Activated naive CD8-positive, alpha-beta T cell treated with anti-CD3 and anti-CD28 coated beads for 36 hours (primary cell): ENCODE measurements around the gene TLK1. TPM values are rescaled to one million over a fixed set of nuclear protein-coding genes. Genes with fewer than 3 reads are reported as not detected.
A peak's percentile ranks its signal among the peaks of the same experiment; 100 is the strongest.
"Not testable (repeated sequence)": the region's sequence is repeated elsewhere in the genome, so short reads cannot be mapped to it uniquely, and the experiment has no call there.

Source experiments
- DNase-seq: peaks from one replicate; pipeline ENCODE4 v3.0.0; 2021
- H3K27ac Mint-ChIP-seq: one replicate; pipeline ENCODE4 v1.8.0; 2022; ENCODE audit warnings: mild to moderate bottlenecking, moderate library complexity, mixed read lengths
- H3K27me3 Mint-ChIP-seq: one replicate; pipeline ENCODE4 v1.8.0; 2022; ENCODE audit warnings: mild to moderate bottlenecking, mixed read lengths
- H3K36me3 Mint-ChIP-seq: one replicate; pipeline ENCODE4 v1.8.0; 2021; ENCODE audit warnings: mild to moderate bottlenecking, mixed read lengths
- H3K4me1 Mint-ChIP-seq: one replicate; pipeline ENCODE4 v1.8.0; 2021; ENCODE audit warnings: mixed read lengths
- H3K4me3 Mint-ChIP-seq: one replicate; pipeline ENCODE4 v1.8.0; 2022; ENCODE audit warnings: mild to moderate bottlenecking, moderate library complexity, mixed read lengths
- H3K9me3 Mint-ChIP-seq: one replicate; pipeline ENCODE4 v1.8.0; 2022; ENCODE audit warnings: mixed read lengths
- total RNA-seq, 2 experiments: library from RNA; stranded (reverse); gene quantifications; one replicate each; pipeline ENCODE4 v1.2.3, GENCODE V29; 2021

The TLK1 gene
- total RNA-seq, 2 experiments from 2014 or later, result 61.9 to 66.0 TPM

DNA sequence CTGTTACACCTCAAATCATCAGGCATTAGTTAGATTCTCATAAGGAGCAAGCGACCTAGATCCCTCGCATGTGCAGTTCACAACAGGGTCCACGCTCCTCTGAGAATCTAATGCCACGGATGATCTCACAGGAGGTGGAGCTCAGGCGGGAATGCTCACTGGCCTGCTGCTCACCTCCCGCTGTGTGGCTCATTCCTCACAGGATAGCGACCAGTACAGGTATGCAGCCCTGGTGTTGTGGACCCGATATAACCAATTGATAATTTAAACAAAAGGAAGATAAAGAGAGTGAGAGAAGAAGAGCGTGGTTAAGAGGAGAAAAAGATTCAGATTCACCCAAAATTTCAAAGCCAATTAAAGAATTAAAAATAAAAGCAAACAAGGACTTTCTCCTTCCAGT, 20.8 kb downstream of the TLK1 start:
- no peak overlapping the region for H3K27ac Mint-ChIP-seq
- no peak for DNase-seq
- no peaks in the 10 kb centered on the region for H3K27me3 Mint-ChIP-seq
- H3K36me3 Mint-ChIP-seq, result peaks cover 10% of the 10 kb centered on the region
- H3K9me3 Mint-ChIP-seq, result no peaks in the 10 kb centered on the region
- H3K4me3 Mint-ChIP-seq, result no peak overlapping the region
- H3K4me1 Mint-ChIP-seq, result peaks cover 53% of the 10 kb centered on the region

DNA sequence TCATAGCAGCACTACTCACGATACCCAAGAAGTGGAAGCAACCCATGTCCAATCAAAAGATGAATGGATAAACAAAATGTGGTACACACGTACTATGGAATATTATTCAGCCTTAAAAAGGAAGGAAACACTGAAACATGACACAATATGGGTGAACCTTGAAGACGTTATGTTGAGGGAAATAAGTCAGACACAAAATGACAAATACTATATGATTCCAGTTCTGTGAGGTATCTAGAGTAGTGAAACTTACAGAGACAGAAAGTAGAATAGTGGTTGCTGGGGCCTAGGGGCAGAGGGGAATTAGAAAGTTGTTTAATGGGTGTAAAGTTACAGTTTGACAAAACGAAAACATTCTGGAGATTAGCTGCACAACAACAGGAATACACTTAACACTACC, 24.7 kb downstream of the TLK1 start:
- no peaks in the 10 kb centered on the region for H3K27me3 Mint-ChIP-seq
- H3K27ac Mint-ChIP-seq, result peak overlapping the region; percentile 27
- no peaks in the 10 kb centered on the region for H3K9me3 Mint-ChIP-seq
- no peak for DNase-seq
- H3K36me3 Mint-ChIP-seq, result peaks cover 20% of the 10 kb centered on the region
- H3K4me3 Mint-ChIP-seq, result no peak overlapping the region
- H3K4me1 Mint-ChIP-seq, result peaks cover 44% of the 10 kb centered on the region

DNA sequence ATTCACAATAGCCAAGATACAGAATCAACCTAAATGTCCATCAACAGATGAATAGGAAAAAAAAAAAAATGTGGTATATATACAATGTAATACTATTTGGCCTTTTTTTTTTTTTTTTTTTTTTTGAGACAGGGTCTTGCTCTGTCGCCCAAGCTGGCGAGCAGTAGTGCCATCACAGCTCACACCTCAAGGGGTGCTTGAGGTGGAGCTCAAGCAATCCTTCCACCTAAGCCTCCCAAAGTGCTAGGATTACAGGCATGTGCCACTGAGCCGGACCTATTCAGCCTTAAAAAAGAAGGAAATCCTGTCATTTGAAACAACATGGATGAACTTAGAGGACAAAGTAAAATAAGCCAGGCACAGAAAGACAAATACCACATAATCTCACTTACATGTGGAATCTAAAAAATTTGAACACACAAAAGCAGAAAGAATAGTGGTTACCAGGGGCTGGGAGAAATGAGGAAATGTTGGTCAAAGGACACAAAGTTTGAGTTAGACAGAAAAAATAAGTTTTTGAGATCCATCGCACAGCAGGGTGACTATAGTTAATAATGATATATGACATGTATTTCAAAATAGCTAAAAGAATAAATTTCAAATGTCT, 26.0 kb downstream of the TLK1 start:
- Mint-ChIP-seq H3K36me3 (peaks cover 18% of the 10 kb centered on the region), H3K4me1 (peaks cover 39% of the 10 kb centered on the region), H3K4me3 (no peak overlapping the region), H3K9me3 (no peaks in the 10 kb centered on the region), H3K27ac (no peak overlapping the region), H3K27me3 (no peaks in the 10 kb centered on the region)
- DNase-seq, result no peak

DNA sequence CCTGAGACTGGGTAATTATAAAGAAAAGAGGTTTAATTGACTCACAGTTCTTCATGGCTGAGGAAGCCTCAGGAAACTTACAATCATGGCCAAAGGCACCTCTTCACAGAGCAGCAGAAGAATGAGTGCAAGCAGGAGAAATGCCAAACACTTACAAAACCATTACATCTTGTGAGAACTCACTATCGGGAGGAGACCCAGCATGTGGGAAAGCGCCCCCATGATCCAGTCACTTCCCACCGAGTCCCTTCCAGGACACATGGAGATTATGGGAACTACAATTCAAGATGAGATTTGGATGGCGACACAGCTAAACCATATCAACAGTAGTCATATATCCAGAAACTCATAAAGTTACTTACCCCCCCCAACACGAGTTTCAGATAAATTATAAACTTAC, 28.6 kb downstream of the TLK1 start:
- Mint-ChIP-seq H3K9me3 (no peaks in the 10 kb centered on the region), H3K36me3 (peaks cover 18% of the 10 kb centered on the region), H3K27me3 (no peaks in the 10 kb centered on the region), H3K4me1 (peaks cover 44% of the 10 kb centered on the region), H3K27ac (no peak overlapping the region), H3K4me3 (no peak overlapping the region)
- DNase-seq, result no peak

DNA sequence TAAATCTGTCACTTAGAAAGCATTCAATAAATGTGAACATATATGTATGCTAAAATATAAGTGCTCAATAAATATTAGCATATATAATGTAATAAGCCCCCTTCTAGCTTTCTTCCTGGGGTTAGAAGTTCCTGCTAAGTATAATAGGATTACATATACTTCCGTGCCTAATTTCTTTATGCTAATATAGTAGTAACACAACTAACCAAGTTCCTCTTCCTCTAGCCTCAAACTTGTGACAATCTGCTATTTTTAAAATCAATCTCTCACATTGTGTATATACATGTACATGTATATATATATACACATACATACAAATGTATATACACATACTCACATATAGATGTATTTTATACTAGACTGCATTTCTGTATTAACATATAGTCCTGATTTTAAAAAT, 32.2 kb downstream of the TLK1 start:
- no peaks in the 10 kb centered on the region for H3K9me3 Mint-ChIP-seq
- no peak for DNase-seq
- H3K27me3 Mint-ChIP-seq, result no peaks in the 10 kb centered on the region
- H3K36me3 Mint-ChIP-seq, result peaks cover 15% of the 10 kb centered on the region
- H3K4me1 Mint-ChIP-seq, result peaks cover 38% of the 10 kb centered on the region
- H3K27ac Mint-ChIP-seq, result no peak overlapping the region
- no peak overlapping the region for H3K4me3 Mint-ChIP-seq

DNA sequence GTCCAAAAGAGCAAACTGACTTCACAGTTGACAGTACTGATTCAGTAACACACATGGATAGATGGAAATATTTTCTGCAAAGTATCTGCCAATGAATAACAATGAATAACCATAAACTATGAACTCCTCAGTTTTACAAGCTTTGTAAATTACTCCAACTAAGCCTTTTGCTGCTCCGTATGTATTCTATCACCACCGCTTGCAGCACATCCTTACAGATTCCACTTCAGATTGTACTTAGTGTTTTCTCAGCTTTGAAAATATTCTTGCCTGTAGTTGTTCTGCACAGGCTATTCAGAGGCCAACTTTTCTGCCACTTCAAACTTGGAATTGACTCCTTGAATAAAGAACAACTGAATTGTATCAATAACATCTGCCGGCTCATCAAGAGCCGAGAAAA, 36.2 kb downstream of the TLK1 start:
- peaks cover 3% of the 10 kb centered on the region for H3K36me3 Mint-ChIP-seq
- DNase-seq, result no peak
- no peak overlapping the region for H3K27ac Mint-ChIP-seq
- H3K9me3 Mint-ChIP-seq, result no peaks in the 10 kb centered on the region
- H3K27me3 Mint-ChIP-seq, result no peaks in the 10 kb centered on the region
- H3K4me3 Mint-ChIP-seq, result no peak overlapping the region
- H3K4me1 Mint-ChIP-seq, result peaks cover 45% of the 10 kb centered on the region

DNA sequence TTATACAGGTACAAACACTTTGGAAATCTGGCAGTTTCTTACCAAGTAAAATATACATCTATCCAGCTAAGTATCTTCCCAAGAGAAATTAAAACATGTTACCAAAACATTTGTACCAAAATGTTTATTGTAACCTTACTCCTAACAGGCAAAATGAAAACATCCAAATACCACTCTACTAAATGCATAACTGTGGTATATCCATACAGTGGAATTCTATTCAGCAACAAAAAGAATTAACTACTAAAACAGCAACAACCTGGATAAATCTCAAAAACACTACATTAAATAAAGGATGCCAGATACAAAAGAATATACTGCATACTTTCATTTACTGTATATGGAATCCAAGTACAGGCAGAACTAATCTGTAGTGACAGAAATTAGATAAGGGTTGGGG, 51.1 kb downstream of the TLK1 start:
- Mint-ChIP-seq H3K36me3 (peaks cover 55% of the 10 kb centered on the region), H3K27ac (no peak overlapping the region), H3K9me3 (peaks cover 8% of the 10 kb centered on the region), H3K4me1 (peaks cover 40% of the 10 kb centered on the region), H3K4me3 (no peak overlapping the region), H3K27me3 (no peaks in the 10 kb centered on the region)
- DNase-seq, result no peak

DNA sequence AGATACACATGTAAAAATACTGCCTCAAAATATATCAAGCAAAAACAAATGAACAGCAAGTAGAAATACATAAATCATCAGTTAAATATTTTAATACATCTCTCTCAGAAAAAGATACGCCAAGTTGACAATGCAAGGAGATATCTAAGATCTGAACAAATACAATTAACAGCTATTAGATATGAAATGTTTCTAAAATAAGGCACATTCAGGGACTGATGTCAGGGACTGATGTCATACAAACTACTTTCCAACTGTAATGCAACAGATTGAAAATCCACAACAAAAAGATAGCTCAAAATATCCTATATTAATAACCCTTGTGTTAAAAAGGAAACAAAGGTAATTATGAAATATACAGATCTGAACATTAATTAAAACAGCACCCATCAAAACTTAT, 51.7 kb downstream of the TLK1 start:
- no peaks in the 10 kb centered on the region for H3K27me3 Mint-ChIP-seq
- H3K4me3 Mint-ChIP-seq, result no peak overlapping the region
- no peak overlapping the region for H3K27ac Mint-ChIP-seq
- DNase-seq, result no peak
- H3K4me1 Mint-ChIP-seq, result peaks cover 40% of the 10 kb centered on the region
- peaks cover 55% of the 10 kb centered on the region for H3K36me3 Mint-ChIP-seq
- peaks cover 8% of the 10 kb centered on the region for H3K9me3 Mint-ChIP-seq

DNA sequence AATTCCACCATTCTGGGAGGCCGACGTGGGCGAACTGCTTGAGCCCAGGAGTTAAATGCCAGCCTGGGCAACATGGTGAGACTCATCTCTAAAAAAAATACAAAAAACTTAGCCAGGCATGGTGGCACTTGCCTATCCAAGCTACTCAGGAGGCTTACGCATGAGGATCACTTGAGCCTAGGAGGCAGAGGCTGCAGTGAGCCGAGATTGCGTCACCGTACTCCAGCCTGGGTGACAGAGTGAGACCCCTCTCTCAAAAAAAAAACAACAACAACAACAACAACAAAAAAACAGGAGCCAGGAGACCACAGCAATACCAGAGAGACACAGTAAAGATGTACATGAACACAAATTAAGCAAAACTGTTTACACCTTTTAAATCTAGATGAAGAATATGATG, 52.9 kb downstream of the TLK1 start:
- no peaks in the 10 kb centered on the region for H3K27me3 Mint-ChIP-seq
- H3K4me3 Mint-ChIP-seq, result no peak overlapping the region
- H3K36me3 Mint-ChIP-seq, result peaks cover 52% of the 10 kb centered on the region
- DNase-seq, result no peak
- peaks cover 8% of the 10 kb centered on the region for H3K9me3 Mint-ChIP-seq
- no peak overlapping the region for H3K27ac Mint-ChIP-seq
- H3K4me1 Mint-ChIP-seq, result peaks cover 48% of the 10 kb centered on the region

DNA sequence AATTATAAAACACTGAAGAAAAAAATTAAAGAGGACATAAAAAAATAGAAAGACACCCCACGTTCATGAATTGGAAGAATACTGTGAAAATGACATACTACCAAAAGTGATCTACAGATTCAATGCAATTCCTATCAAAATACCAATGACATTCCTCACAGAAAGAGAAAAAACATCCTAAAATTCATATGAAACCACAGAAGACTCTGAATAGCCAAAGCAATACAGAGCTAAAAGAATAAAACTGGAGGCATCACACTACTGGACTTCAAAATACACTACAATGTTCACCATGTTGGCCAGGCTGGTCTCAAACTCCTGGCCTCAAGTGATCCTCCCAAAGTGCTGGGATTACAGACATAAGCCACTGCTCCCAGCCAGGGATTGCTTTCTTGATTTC, 56.3 kb downstream of the TLK1 start:
- H3K27ac Mint-ChIP-seq, result peak overlapping the region; percentile 8
- H3K4me3 Mint-ChIP-seq, result no peak overlapping the region
- no peaks in the 10 kb centered on the region for H3K27me3 Mint-ChIP-seq
- H3K9me3 Mint-ChIP-seq, result peaks cover 19% of the 10 kb centered on the region
- peaks cover 59% of the 10 kb centered on the region for H3K36me3 Mint-ChIP-seq
- DNase-seq, result no peak
- peaks cover 42% of the 10 kb centered on the region for H3K4me1 Mint-ChIP-seq

DNA sequence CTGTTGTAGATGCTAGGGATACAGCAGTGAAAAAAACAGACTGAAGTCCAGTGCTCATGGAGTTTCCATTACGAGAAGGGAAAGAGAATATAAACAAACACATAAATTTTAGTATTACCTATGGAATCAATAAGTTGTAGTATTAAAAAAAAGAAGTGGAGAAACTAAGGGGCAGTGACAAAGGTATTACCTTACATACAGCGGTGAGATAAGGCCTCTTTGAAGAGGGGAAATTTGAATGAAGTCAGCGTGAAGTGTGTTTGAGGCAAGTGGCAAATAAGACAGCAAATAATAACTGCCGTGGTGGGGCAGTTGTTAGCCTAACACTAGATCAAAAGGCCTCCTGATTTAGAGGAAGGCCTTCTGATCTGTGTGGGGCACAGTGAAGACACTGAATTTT, 57.9 kb downstream of the TLK1 start:
- H3K27ac Mint-ChIP-seq, result peak overlapping the region; percentile 36
- no peak overlapping the region for H3K4me3 Mint-ChIP-seq
- H3K36me3 Mint-ChIP-seq, result peaks cover 70% of the 10 kb centered on the region
- DNase-seq, result no peak
- H3K4me1 Mint-ChIP-seq, result peaks cover 38% of the 10 kb centered on the region
- H3K27me3 Mint-ChIP-seq, result no peaks in the 10 kb centered on the region
- H3K9me3 Mint-ChIP-seq, result peaks cover 34% of the 10 kb centered on the region

DNA sequence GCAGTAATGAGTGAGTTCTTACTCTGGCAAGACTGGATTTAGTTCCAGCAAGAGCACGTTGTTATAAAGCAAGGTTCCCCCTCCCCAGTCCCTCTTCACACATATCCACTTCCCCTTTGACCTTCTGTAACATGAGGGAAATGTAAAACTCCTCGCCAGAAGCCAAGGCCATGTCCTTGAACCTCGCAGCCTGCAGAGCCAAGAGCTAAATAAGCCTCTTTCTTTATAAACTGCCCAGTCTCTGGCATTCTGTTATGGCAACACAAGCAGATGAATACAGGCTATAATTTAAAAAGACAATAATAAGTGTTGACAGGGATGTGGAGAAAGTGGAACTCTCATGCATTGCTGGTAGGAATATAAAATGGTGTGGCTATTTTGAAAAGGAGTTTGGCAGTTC, 60.3 kb downstream of the TLK1 start:
- no peak overlapping the region for H3K27ac Mint-ChIP-seq
- no peak for DNase-seq
- H3K9me3 Mint-ChIP-seq, result peaks cover 39% of the 10 kb centered on the region
- peaks cover 72% of the 10 kb centered on the region for H3K36me3 Mint-ChIP-seq
- H3K4me3 Mint-ChIP-seq, result no peak overlapping the region
- no peaks in the 10 kb centered on the region for H3K27me3 Mint-ChIP-seq
- peaks cover 32% of the 10 kb centered on the region for H3K4me1 Mint-ChIP-seq

DNA sequence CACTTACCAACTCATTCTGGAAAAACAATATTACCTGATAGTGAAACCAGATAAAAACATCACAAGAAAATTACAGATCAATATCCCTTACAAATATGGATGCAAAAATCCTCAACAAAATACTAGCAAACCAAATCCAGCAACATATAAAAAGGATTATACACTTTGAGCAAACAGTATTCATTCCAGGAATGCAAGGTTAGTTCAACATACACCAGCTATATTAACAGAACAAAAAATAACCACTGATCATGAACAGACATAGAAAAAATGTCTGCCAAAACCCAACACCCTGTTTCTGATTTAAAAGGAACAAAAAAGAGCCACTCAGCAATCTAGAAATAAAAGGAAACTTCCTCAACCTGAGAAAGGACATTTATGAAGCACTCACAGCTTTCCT, 62.1 kb downstream of the TLK1 start:
- Mint-ChIP-seq H3K9me3 (peaks cover 40% of the 10 kb centered on the region), H3K27ac (no peak overlapping the region), H3K36me3 (peaks cover 74% of the 10 kb centered on the region), H3K4me3 (no peak overlapping the region), H3K27me3 (no peaks in the 10 kb centered on the region), H3K4me1 (peaks cover 40% of the 10 kb centered on the region)
- DNase-seq, result no peak

DNA sequence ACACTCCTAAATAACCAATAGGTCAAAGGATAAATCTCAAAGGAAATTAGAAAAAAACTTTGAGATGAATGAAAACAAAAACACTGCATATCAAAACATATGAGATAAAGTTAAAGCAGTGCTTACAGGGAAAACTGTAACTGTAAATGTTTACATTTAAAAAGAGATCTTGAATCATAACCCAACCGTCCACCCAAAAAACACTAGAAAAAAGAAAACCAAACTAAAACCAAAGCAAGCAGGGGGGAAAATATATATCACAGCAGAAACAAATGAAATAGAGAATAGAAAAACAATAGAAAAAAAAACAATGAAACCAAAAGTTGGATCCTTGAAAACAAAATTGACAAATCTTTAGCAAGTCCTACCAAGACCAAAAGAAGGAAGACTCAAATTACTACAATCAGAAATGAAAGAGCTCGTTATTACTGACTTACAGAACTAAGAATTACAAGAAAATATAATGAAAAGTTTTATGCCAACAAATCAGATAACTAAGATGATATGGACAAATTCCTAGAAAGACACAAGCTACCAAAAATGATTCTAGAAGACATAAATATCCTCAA, 65.6 kb downstream of the TLK1 start:
- no peak for DNase-seq
- H3K36me3 Mint-ChIP-seq, result peaks cover 79% of the 10 kb centered on the region
- H3K27ac Mint-ChIP-seq, result peak overlapping the region; percentile 65
- peaks cover 38% of the 10 kb centered on the region for H3K4me1 Mint-ChIP-seq
- H3K4me3 Mint-ChIP-seq, result no peak overlapping the region
- no peaks in the 10 kb centered on the region for H3K27me3 Mint-ChIP-seq
- peaks cover 34% of the 10 kb centered on the region for H3K9me3 Mint-ChIP-seq

DNA sequence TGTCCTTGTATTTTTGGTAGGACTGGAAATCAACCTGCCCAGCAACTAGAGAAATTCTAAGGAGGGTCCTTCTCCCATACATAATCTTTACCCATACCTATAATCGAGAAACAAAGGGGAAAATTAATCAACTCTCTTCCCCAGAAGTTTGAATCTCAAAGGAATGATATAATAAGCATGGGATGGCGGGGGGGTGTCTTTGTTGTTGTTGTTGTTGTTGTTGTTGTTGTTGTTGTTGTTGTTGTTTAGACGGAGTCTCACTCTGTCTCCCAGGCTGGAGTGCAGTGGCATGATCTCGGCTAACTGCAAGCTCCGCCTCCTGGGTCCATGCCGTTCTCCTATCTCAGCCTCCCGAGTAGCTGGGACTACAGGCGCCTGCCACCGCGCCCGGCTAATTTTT, 69.2 kb downstream of the TLK1 start:
- H3K36me3 Mint-ChIP-seq, result peaks cover 51% of the 10 kb centered on the region
- not testable (repeated sequence) for H3K27me3 Mint-ChIP-seq, H3K9me3 Mint-ChIP-seq, DNase-seq, H3K27ac Mint-ChIP-seq, H3K4me3 Mint-ChIP-seq
- H3K4me1 Mint-ChIP-seq, result peaks cover 57% of the 10 kb centered on the region

DNA sequence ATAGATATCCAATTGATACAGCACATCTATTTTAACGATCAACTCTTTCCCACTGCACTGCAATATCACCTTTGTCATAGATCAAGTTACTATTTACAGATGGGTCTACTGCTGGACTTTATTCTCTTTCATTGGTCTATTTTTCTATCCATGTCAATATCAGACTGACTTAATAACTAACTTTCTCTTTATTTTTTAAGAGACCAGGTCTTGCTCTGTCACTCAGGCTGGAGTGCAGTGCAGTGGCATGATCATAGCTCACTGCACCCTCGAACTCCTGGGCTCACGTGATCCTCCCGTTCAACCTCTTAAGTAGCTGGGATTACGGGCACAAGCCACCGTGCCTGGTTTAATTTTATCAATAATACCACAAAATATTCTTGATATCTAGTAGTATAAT, 71.2 kb downstream of the TLK1 start:
- Mint-ChIP-seq H3K27me3 (no peaks in the 10 kb centered on the region), H3K27ac (no peak overlapping the region), H3K4me1 (peaks cover 54% of the 10 kb centered on the region), H3K36me3 (peaks cover 35% of the 10 kb centered on the region), H3K9me3 (no peaks in the 10 kb centered on the region), H3K4me3 (no peak overlapping the region)
- DNase-seq, result no peak
